ENCODE data around the gene RPL18. TPM values are rescaled to one million over a fixed set of nuclear protein-coding genes. Genes with fewer than 3 reads are reported as not detected.
A peak's percentile ranks its signal among the peaks of the same experiment; 100 is the strongest.

The RPL18 gene
- total RNA-seq, 1 experiment from 2014 or later, result 3,072 TPM

DNA sequence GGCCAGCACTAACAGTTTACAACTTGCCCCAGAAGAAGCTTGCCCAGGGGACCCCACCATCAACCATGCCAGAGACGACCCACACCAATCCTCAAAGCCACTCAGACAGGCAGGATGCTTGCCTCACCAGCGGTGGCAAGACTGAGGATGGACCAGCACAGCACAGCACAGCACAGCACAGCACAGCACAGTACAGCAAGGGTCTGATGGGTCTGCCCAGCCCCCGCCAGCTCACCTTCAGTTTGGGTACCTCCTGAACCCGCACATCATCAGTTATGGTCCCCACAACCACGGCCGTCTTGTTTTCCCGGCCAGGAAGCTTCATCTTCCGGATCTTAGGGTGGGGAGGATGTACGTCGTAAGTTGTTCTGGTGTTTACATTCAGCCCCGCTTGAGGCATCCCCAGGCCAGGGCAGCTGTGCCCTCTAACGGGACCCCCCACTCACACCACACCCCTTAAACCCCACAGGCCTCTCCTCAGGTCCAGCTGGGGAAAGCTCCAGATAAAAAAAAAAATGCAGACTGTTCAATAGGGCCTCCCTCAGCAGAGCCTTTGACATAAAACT, 2.4 kb downstream of the RPL18 start:
- no peak for DNase-seq (ENCODE audit: low spot score)
- in situ Hi-C loops (cut with HindIII; ENCODE audit: low sequenced_read_pairs), result no loop called here

DNA sequence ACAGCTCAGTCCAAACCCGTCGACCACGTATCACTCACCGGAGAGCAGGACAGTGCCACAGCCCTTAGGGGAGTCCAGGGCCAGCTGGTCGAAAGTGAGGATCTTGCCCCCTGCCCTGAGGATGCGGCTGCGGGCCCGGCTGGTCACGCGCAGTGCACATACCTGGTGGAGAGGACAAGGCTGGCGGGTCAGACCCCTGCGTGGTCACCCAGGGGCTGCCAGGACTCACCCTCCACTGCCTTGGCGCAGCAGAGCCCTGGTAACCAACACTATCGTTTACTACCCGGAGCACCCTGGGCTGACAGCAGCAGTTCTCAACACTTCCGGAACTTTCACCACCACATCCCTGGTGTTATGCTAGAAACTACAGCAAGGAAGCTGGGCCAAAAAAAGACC, 2.9 kb downstream of the RPL18 start:
- DNase-seq (ENCODE audit: low spot score), result peak; percentile 7
- in situ Hi-C loops (cut with HindIII; ENCODE audit: low sequenced_read_pairs), result no loop called here

DNA sequence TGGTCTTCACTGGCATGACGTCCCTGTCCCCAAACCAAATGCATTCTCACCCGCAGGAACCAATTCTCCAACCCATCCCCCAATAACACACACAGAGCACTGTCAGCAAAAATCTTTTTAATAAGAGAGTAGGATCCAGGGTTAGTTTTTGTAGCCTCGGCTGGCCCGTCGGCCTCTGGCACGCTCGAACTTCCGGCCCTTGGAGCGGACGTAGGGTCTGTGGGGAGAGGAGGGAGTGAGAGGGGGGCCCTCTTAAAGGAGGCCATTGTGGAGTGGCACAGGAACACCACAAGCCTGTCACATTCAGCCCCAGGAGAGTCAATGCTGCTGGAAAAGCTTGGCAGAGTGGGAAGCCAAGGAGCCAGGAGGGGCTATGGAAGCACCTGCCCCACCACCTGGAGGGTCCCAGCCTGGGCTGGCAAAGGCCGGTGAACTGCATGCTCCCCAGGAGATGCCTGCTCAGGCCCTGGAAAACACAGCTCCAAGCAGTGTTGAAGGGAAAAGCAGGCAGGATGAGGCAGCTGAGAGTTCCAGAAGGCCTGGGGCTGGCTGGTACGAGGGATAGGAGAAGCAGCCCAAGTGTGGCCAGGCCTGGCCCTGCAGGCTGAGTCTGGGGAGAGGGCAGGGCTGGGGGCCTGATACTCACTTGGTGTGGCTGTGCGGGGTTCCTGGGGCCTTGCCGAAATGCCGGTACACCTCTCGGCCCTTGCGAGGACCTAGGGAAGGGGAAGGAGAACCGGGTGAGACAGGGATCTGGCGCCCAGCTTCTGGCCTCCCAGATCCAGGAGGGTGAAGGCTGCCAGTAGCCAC, 3.5 kb downstream of the RPL18 start:
- DNase-seq (ENCODE audit: low spot score), result peak; percentile 14
- in situ Hi-C loops (cut with HindIII; ENCODE audit: low sequenced_read_pairs), result no loop called here

DNA sequence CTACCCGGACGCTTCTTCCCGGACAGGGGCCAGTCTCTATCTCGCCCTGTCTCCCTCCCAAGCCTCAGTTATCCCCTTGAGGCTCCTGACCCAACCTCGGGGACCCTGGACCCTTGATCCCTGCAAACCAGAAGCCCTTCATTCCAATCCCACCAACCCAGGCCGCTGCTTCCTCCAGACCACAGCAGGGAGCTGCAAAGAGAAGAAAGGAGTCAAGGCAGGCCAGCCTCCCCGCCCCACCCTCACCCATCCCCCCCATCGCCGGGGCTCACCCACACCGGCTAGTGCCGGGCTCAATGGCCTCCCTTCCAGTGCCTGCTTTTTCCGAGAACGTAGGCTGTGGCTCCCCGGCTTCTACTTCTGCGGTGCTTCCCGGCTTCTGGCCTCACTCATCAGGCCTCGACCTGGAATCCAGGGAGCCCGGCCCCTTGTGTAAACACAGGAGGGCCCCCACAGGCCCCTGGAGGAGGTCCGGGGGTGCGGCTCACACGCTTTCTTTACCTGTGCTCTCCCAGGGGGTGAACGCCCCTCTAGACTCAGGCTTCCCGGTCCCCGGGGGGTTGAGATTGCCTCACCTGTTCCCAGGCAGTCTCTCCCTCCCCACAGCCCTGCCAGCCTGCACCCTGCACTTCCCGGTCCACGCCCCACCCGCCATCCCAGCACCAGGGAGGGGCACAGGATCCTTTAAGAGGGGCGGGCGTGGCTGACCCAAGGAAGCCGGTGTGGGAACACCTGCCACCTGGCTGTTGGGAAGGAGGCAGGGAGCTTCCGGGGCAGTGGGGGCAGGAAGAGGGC, 4.3 kb downstream of the RPL18 start, which contains the start of gene FAM83E:
Gene FAM83E, minus strand, starts transcription at position 641 of the 795 bp plus-strand sequence. CDS start 1,704 bp downstream, outside the sequence.
- in situ Hi-C loops (cut with HindIII; ENCODE audit: low sequenced_read_pairs), result no loop called here
- peak; percentile 27 for DNase-seq (ENCODE audit: low spot score)

DNA sequence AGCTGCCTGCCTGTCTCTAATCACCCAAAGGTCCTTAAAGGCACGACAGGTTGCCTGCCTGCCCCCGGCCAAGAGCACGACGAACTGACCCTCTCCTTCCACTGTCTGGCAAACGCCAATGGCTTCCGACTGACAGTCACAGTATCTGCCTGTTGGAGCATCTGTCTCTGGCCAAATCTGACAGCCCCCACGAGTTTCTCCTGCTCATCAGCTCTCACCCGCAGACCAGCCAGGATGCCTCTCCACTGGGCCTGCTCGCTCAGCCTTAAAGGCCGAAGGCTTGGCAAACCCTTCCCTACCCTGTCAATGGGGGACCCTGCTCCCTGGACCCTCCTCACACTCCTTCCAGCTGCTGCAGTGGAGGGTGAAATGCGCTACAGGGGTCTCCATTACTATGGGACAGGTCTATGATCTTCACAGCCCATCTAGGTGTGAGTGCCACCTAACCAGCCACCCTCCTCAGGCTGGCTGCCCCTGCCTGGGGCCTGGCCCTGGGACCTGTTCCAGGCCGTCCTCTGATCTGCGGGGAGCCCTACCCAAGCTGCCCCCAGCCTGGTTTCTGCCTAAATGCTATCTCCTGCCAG, 5.0 kb downstream of the RPL18 start:
- in situ Hi-C loops (cut with HindIII; ENCODE audit: low sequenced_read_pairs), result no loop called here
- DNase-seq (ENCODE audit: low spot score), result peak; percentile 54

DNA sequence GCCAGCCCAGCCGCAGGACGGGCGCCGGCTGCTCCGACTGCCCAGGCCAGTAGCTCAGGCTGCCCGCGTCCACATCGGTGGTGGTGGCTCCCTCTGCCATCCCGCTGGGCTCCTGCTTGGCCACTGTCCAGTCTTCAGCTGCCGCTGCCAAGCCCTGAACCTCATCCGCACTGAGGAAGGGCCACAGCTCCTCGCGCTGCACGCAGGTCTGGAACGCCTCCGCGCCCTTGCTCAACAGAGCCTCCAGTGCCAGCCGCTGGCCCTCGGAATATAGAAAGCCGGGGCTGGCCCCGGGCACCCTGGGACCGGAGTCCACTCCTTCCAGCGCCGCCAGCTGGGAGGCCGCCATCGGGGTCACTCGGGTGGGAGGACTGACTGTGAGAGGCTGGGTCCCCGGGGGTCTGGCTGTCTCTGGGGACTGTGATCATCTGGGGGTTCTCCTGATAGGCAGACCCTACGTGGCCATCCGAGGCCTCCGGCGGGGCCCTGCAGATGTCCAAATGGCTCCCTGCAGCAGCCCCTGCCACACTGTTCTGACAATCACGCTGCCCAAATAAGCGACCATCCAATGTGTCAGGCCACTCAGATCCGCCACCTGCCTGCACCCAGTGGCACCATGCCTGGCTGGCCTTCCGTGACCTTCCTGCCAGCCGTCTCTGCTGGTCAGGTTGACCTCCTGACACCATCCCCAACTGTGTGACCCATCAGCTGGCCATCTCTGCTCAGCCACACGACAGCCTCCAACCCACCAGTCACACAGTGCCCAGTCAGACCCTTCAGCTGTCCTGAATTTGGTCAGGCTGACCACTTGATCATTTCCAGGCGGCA, 5.7 kb downstream of the RPL18 start:
- in situ Hi-C loops (cut with HindIII; ENCODE audit: low sequenced_read_pairs), result no loop called here
- DNase-seq (ENCODE audit: low spot score), result peak; percentile 75

DNA sequence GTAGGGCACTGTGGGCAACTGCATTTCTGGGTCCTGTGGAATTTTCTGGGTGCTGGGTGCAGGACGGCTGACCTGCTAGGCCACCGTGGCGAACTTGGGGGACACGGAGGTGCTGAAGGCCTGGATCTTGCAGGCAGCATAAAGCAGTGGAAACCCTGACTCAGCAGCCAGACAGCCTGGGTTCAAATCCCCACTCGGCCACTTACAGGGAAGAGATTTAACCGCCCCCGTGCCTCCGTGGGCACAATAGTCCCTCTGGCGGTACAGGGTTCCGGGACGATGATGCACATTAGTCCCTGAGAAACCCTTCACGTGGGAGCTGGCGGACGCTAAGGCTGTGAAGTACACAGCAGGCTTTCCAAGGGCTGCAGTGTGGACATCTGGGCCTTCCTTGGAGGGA, 7.1 kb downstream of the RPL18 start:
- in situ Hi-C loops (cut with HindIII; ENCODE audit: low sequenced_read_pairs), result no loop called here
- DNase-seq (ENCODE audit: low spot score), result no peak

DNA sequence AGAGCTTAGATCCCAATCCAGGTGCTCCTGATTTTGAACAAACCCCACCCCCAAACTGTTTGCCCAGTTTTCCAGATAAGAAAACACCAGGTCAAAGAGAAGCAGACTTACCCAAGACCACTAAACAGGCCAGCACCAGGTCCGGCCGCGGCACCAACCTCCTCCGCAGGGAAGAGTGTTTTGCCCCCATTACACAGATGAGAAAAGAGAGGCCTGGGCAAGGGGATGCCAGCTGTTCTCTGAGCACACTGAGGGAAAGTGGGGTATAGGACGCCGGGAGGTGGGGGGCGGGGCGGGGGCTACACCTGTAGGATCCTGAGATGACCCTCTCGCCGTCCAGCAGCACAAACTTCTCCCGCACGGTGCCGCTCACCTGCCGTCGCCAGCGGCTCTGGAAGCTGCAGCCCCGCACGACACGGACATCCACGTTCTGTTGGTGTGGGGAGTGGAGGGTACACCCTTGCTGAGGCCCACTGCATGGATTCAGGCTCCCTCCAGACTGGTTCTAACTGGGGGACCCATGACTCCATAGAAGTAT, 9.3 kb downstream of the RPL18 start:
- in situ Hi-C loops (cut with HindIII; ENCODE audit: low sequenced_read_pairs), result no loop called here

DNA sequence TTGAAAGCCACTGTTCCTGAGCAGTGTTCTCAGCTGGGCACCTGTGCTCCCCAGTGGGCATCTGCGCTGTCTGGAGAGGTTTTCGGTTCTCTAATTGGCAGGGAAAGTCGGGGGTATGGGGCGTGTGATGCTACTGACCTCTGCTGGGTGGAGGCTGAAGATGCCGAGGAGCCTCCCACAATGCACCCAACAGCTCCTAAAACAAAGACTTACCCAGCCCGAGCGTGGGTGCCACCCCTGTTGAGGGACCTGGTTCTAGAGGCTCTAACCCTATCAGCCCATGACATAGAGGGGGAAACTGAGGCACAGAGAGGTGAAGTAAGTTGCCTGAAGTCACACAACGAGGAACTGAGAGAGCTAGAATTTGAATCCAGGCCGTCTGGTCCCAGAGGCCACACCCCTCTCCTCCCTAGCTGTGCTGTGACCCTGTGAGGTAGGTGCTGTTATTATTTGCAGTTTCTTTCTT, 10.1 kb downstream of the RPL18 start:
- DNase-seq (ENCODE audit: low spot score), result peak; percentile 43
- in situ Hi-C loops (cut with HindIII; ENCODE audit: low sequenced_read_pairs), result no loop called here

More for the DNA sequence above, 9.3 kb downstream of the RPL18 start:
- DNase-seq (ENCODE audit: low spot score), result no peak

DNA sequence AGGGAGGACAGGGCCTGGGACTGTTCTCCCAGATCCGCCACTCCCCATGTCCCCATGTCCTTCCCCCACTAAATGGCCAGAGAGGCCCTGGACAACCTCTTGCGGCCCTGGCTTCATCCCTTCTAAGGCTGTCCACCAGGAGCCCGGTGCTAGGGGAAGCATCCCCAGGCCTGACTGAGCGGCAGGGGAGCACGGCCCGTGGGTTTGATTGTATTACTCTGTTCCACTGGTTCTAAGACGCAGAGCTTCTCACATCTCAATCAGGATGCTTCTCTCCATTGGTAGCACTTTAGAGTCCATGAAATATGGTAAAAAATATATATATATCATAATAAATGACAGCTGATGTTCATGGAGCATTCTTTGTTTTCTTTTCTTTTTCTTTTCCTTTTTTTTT, 11.6 kb downstream of the RPL18 start:
- no peak for DNase-seq (ENCODE audit: low spot score)
- in situ Hi-C loops (cut with HindIII; ENCODE audit: low sequenced_read_pairs), result no loop called here

DNA sequence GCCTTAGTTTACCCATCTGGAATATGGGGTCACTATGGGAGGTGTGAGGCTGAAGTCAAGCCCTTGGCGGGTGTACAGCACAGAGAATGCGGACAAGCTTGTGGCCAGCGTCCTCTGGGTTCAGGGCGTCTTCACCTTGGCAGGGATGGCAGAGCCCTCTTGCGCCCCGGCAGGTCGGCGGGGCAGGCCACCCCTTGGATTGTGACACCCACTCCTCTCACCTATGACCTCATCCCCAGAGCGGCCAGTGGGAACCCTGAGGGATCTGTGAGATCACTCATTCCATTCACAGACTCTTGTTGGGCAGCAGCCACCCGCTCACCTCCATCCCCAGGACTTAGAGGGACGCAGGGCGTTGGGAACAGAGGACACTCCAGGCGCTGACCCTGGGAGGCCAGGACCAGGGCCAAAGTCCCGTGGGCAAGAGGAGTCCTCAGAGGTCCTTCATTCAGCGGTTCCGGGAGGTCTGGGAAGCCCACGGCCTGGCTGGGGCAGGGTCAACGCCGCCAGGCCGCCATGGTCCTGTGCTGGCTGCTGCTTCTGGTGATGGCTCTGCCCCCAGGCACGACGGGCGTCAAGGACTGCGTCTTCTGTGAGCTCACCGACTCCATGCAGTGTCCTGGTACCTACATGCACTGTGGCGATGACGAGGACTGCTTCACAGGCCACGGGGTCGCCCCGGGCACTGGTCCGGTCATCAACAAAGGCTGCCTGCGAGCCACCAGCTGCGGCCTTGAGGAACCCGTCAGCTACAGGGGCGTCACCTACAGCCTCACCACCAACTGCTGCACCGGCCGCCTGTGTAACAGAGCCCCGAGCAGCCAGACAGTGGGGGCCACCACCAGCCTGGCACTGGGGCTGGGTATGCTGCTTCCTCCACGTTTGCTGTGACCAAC, 12.3 kb downstream of the RPL18 start, which contains the start of gene SPACA4:
Gene SPACA4, plus strand, starts transcription at position 280 of the 896 bp plus-strand sequence. Its CDS starts 237 bp downstream, at position 517.
- in situ Hi-C loops (cut with HindIII; ENCODE audit: low sequenced_read_pairs), result no loop called here
- DNase-seq (ENCODE audit: low spot score), result no peak

DNA sequence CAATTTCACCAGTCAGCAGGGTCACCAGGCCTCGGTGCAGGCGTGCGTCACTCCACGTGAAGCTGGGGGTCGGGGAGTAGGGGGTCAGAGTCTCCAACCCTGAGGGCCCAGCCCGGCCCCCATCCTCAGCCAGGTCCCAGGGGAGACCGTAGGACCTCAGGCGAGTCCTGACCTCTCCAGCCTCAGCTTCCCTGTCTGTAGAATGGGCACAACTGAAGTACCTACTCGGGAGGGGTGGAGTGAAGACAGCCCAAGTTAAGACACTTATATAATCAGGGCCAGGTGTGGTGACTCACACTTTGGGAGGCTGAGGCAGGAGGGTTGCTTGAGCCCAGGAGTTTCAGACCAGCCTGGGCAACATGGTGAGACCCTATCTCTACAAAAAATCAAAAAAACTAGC, 15.1 kb downstream of the RPL18 start:
- DNase-seq (ENCODE audit: low spot score), result no peak
- in situ Hi-C loops (cut with HindIII; ENCODE audit: low sequenced_read_pairs), result no loop called here

DNA sequence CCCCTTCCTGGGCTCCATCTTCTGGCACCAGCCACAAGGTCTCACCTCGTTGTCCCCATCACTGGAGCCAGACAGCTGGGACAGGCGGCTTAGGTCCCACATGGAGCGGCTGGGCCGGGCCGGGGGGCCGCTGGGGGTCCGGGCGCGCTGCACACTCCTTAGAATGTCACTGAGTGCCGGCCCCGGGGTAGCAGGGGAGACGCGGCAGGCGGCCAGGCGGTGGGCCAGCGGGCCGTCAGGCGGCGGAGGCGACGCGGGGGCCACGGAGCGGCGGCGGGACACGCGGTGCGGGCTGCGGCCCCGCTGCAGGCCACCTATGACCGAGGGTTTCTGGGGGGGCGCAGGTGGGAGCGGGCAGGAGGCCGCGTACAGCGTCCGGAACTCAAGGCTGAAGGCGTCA, 15.5 kb downstream of the RPL18 start:
- in situ Hi-C loops (cut with HindIII; ENCODE audit: low sequenced_read_pairs), result no loop called here
- DNase-seq (ENCODE audit: low spot score), result no peak

DNA sequence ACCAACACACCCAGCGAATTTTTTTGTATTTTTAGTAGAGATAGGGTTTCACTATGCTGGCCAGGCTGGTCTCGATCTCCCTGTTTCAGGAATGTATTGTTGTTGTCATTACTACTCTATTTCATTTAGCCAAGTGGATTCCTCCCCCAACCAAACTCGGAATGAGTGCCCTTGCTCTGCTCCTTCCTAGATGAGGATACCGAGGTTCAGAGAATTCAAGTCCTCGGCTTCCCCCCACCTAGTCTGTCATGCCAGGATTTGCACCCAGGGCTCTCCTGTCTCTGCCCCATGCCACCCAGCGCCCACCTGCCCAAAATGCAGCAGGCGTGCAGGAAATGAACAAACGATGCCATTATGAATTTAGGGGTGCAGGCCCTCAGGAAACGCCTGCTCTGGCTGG, 16.0 kb downstream of the RPL18 start:
- DNase-seq (ENCODE audit: low spot score), result no peak
- in situ Hi-C loops (cut with HindIII; ENCODE audit: low sequenced_read_pairs), result no loop called here

DNA sequence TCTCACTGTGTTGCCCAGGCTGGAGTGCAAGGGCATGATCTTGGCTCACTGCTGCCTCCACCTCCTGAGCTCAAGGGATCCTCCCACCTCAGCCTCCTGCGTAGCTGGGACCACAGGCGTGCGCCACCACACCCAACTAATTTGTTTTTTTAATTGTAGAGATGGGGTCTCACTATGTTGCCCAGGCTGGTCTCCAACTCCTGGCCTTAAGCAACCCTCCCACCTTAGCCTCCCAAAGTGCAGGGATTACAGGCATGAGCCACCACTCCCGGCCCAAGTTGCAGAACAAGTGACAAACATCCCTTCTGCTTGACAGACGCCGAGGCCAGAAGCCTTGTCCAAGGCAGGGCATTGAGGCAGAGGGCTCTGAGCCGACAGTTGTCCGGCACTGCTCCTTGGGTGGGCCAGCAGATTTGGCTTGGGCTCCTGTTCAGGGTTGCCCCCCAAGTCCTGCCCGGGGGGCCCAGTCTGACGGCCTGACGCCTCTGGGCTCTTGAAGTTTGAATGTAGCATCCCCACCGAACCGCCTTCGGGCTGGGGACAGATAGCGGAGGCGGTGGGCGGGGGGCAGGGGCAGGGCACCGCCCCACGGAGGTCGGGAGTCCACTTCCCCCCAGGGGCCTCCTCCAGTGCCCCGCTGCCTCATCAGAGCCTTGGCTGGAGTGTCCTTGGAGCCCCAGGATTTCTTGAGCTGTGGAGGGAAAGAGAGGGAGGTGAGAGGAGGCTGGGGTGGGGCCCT, 18.1 kb downstream of the RPL18 start:
- in situ Hi-C loops (cut with HindIII; ENCODE audit: low sequenced_read_pairs), result no loop called here

DNA sequence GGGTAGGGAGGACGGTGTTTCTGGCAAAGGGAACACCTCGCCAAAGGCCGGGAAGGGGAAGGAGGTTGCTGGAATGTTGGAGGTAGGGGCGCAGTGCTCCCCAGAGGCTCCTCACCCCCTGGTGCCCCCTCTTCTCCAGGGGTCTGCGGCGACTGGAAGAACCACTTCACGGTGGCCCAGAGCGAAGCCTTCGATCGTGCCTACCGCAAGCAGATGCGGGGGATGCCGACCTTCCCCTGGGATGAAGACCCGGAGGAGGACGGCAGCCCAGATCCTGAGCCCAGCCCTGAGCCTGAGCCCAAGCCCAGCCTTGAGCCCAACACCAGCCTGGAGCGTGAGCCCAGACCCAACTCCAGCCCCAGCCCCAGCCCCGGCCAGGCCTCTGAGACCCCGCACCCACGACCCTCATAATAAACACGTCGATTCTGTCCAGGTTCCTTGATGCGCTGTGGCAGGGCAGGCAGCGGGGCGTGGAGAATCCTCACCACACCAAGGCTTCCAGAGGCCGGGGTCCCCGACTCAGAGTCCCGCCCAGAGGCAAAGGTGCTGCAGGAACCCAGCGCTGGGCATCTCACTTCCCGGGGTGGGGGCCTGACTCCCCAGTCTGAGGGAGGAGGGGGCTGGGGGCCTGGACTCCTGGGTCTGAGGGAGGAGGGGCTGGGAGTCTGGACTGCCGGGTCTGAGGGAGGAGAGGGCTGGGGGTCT, 19.8 kb downstream of the RPL18 start:
- DNase-seq (ENCODE audit: low spot score), result no peak
- in situ Hi-C loops (cut with HindIII; ENCODE audit: low sequenced_read_pairs), result no loop called here

More for the DNA sequence above, 18.1 kb downstream of the RPL18 start:
- DNase-seq (ENCODE audit: low spot score), result no peak
